Measurements from ENCODE around the gene ABCG5.

Gene ABCG5

GRCh38 chr2:43841949-43842865, 3.6 kb upstream of the ABCG5 start:
- peak; percentile 0 for DNase-seq (ENCODE audit: low spot score)

- DNase-seq (ENCODE audit: low spot score): no peak
These were observed 2.3 kb upstream of the ABCG5 start for GRCh38 chr2:43840965-43841364.

GRCh38 chr2:43839776-43840564, 1.3 kb upstream of the ABCG5 start:
- no peak for DNase-seq (ENCODE audit: low spot score)

- DNase-seq (ENCODE audit: low spot score): no peak
These were observed 644 bp downstream of the ABCG5 start for GRCh38 chr2:43837831-43838559.

GRCh38 chr2:43837033-43837432, 1.6 kb downstream of the ABCG5 start:
- no peak for DNase-seq (ENCODE audit: low spot score)

GRCh38 chr2:43832457-43832856, 6.2 kb downstream of the ABCG5 start:
- DNase-seq (ENCODE audit: low spot score): no peak

GRCh38 chr2:43831543-43832294, 6.9 kb downstream of the ABCG5 start:
- DNase-seq (ENCODE audit: low spot score): no peak

GRCh38 chr2:43826305-43827250, 12.1 kb downstream of the ABCG5 start:
- DNase-seq (ENCODE audit: low spot score): no peak

GRCh38 chr2:43825841-43826240, 12.8 kb downstream of the ABCG5 start:
- no peak for DNase-seq (ENCODE audit: low spot score)

- no peak for DNase-seq (ENCODE audit: low spot score)
These were observed 13.6 kb downstream of the ABCG5 start for GRCh38 chr2:43824951-43825493.

GRCh38 chr2:43824512-43824911, 14.1 kb downstream of the ABCG5 start:
- no peak for DNase-seq (ENCODE audit: low spot score)

GRCh38 chr2:43823751-43824150, 14.9 kb downstream of the ABCG5 start:
- no peak for DNase-seq (ENCODE audit: low spot score)

- no peak for DNase-seq (ENCODE audit: low spot score)
These were observed 15.8 kb downstream of the ABCG5 start for GRCh38 chr2:43822839-43823238.

- DNase-seq (ENCODE audit: low spot score): no peak
These were observed 19.0 kb downstream of the ABCG5 start for GRCh38 chr2:43819491-43820163.

GRCh38 chr2:43818761-43819160, 19.9 kb downstream of the ABCG5 start:
- no peak for DNase-seq (ENCODE audit: low spot score)

GRCh38 chr2:43814711-43815110, 23.9 kb downstream of the ABCG5 start:
- DNase-seq (ENCODE audit: low spot score): no peak

GRCh38 chr2:43812947-43813346, 25.7 kb downstream of the ABCG5 start:
- no peak for DNase-seq (ENCODE audit: low spot score)

GRCh38 chr2:43812006-43812405, 26.6 kb downstream of the ABCG5 start:
- no peak for DNase-seq (ENCODE audit: low spot score)

GRCh38 chr2:43810888-43811287, 27.8 kb downstream of the ABCG5 start:
- DNase-seq (ENCODE audit: low spot score): no peak

GRCh38 chr2:43810452-43810851, 28.2 kb downstream of the ABCG5 start:
- no peak for DNase-seq (ENCODE audit: low spot score)

Measured in hepatic stellate cell (primary cell).